KOPT-K1 (cell line): ENCODE data around the gene GPR26.

Source experiments
- H3K27ac ChIP-seq: fragments of 200-600 bp; sonication (generic); 2 replicates; pipeline ENCODE4 v1.5.1; 2016; ENCODE audit warnings: antibody characterized with exemption, mild to moderate bottlenecking, low read depth, low read length; ENCODE audit not compliant: poor library complexity, severe bottlenecking
- H3K36me3 ChIP-seq: fragments of 200-600 bp; sonication (generic); 2 replicates; pipeline ENCODE4 v1.5.1; 2017; ENCODE audit warnings: antibody characterized with exemption, mild to moderate bottlenecking, low read length, moderate library complexity; ENCODE audit not compliant: insufficient read depth
- H3K9me3 ChIP-seq: fragments of 200-600 bp; sonication (generic); 2 replicates; pipeline ENCODE4 v1.5.1; 2017; ENCODE audit warnings: antibody characterized with exemption, low read length, mild to moderate bottlenecking; ENCODE audit not compliant: insufficient read depth, poor library complexity, severe bottlenecking

GPR26 gene

DNA sequence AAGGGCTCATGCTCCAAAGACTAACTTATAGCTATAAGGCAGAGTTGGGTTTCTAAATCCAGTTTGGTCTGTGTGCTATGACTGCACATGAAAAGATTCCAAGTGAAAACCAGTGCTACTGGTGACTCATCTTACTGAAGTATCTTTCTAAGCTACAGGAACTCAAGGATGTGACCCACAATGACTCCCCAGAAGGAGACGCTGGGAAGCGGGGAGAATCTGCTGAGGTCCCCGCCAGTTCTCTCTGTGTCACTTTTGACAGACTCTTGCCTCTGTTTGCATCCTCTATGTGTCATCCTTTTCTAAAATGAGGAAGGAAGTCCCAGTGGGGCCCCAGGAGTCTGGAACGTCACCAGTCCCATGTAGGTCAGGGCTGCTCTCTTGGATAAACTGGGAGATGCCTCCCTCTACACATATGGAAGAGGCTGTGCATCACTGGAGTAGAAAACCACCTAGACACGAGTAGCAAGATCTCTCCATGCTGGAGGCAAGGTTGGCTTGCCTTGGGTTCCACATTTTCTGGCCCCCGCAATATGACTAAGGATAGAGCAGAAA, 28.8 kb upstream of the GPR26 start:
- Histone ChIP-seq H3K36me3 (no peaks in the 10 kb centered on the region), H3K9me3 (no peaks in the 10 kb centered on the region), H3K27ac (no peak overlapping the region)

DNA sequence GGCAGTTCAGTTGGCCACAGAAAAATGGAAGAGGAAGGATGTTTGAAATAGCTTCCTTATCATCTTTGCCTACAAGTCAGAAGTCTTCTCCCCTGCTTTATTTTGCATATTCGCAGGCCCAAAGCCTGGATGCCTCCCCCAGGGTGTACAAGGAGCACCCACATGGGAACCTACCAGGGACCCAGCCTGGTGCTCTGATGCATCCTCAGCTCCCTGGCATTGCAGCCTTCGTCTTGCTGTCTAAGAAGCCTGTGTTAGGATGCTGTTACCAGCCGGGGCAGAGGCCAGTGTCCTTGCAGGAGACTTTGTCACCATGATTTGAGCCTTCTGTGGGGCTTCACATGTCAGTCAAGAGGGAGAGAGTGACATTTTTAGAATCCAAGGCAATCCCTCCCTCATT, 27.0 kb upstream of the GPR26 start:
- Histone ChIP-seq H3K9me3 (no peaks in the 10 kb centered on the region), H3K27ac (no peak overlapping the region), H3K36me3 (no peaks in the 10 kb centered on the region)

DNA sequence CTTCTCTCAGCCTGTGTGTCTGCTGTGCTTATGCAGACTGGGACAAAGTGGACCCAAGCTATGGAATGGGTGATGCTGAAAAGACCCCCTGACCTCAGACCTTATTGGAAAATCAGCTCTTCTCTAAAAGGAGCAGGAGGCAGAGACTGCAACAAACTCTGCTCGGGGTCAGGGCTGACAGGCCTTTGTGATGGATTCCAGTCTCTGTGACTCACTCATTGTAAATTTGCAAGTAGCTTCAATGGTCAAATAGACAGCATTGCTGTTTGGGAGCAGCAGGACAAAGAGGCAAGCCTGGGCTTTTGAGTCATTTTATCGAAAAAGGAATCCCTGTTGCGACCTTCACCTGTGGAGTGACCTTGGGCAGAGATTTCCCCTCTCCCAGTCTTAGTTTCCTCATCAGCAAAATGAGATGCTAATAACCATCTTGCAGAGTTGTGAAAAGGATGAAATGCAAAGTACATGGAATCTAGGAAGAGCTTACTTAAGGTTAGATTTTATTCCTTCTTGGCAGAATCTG, 26.1 kb upstream of the GPR26 start:
- Histone ChIP-seq H3K27ac (no peak overlapping the region), H3K36me3 (no peaks in the 10 kb centered on the region), H3K9me3 (no peaks in the 10 kb centered on the region)

DNA sequence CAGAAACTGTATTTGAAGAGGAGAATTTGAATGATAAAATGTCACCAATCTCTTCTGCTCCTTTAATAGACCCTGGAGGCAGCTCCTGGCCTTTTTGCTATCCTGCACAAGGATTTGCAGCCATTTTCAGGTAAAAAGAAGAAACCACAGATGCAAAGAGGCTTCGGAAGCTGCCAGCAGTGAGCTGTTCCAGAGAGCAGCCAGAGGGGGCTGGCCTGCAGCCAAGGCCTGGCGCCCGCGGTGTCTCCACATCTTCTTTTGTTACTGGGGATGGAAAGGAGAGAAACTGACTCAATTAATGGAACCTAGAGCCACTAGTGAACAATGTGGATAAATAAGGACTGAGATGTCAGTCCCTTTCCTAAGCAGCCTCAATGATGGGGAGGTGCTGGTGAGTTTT, 23.9 kb upstream of the GPR26 start:
- H3K36me3 ChIP-seq, result no peaks in the 10 kb centered on the region
- no peak overlapping the region for H3K27ac ChIP-seq
- no peaks in the 10 kb centered on the region for H3K9me3 ChIP-seq

DNA sequence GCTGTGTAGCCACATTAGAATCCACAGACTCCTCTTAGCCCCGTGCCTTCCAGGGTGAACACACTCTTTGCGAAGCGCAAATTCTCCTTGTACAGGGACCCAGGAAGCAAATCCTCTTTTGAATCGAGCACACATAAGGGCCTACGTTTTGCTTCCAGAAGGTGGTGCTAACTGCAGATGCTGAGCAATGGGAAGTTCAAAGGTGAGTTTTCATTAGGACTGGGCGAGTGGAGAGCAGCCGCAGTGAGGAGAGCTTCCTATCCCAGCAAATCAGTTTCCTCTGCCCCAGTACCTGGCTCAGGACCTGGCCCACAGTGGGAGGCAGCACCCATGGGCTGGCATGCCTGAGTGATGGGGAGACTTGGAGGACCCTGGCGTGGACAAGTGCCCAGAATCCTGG, 23.5 kb upstream of the GPR26 start:
- Histone ChIP-seq H3K36me3 (no peaks in the 10 kb centered on the region), H3K9me3 (no peaks in the 10 kb centered on the region), H3K27ac (no peak overlapping the region)

DNA sequence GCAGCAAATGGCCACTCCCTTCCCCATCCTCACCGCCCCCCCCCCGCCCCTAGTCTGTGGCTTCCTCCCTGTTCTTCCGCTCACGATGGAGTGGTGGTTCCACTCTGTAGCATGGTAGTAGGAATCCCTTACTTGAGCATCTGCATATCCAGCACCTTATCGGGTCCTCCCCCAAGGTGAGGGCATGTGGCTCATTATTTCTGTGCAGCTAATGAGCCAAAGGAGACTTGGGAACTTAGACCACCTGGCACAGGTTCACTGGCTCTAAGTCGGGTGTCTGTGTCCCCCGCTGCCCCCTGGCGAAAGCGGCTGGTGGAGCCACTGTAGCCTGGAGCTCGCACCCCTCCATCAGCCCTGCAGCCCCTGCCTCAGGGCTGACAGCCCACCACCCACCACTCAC, 22.8 kb upstream of the GPR26 start:
- H3K36me3 ChIP-seq, result no peaks in the 10 kb centered on the region
- no peak overlapping the region for H3K27ac ChIP-seq
- no peaks in the 10 kb centered on the region for H3K9me3 ChIP-seq

DNA sequence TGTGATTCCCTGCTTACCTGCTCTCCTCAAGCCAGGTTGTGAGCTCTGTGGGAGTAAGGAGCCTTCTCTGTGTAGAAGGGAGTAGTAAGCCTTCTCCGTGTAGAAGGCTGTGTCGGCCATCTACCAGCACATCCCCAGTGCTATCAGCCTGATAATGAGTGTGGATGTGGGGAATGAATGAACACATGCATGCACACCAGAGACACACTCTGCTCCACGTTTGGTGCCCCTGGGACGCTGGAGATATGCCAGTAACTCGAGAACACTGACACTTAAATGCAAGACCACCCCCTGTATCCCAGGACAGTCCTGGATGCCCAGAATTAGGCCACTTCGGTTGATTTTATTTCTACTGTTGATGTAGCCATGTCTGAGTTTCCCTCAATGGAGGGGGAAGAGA, 21.1 kb upstream of the GPR26 start:
- Histone ChIP-seq H3K36me3 (no peaks in the 10 kb centered on the region), H3K9me3 (no peaks in the 10 kb centered on the region), H3K27ac (no peak overlapping the region)

DNA sequence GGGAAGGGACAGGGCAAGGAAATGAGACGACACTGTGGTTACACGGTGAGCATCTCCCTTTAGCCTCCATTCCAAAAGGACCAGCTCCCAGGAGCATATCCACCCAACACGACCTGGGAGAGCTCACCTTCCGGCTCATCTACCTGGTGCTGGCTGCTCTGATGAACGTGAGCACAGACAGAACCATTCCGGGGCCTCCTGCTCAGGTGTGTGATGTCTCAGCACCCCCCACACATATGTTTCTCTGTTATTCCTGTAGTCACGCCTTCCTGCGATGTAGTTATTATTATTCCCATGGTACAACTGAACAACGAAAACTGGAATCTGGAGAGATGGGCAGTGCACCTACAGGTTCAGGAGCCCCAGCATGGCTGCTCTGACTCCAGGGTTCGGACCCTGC, 20.5 kb upstream of the GPR26 start:
- Histone ChIP-seq H3K27ac (no peak overlapping the region), H3K36me3 (no peaks in the 10 kb centered on the region), H3K9me3 (no peaks in the 10 kb centered on the region)

DNA sequence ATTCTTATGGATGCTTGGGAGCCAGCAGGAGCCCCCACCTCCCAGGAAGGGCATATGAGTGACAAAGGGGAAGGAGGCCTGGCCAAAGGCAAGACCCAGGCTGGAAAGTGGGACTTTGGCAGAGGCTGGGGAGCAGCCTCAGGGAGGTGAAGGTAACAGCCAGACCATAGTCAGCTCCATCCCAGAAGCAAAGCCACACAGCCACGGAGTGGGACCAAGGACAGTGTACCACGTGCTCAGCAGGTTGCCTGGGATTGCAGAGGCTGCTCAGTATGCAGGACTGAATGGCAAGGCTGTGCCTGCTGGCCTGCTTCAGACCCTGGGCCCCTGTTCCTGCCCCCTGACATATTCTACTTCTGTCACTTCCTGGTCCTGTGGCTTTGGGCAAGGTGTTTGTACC, 17.6 kb upstream of the GPR26 start:
- no peak overlapping the region for H3K27ac ChIP-seq
- no peaks in the 10 kb centered on the region for H3K36me3 ChIP-seq
- H3K9me3 ChIP-seq, result no peaks in the 10 kb centered on the region

DNA sequence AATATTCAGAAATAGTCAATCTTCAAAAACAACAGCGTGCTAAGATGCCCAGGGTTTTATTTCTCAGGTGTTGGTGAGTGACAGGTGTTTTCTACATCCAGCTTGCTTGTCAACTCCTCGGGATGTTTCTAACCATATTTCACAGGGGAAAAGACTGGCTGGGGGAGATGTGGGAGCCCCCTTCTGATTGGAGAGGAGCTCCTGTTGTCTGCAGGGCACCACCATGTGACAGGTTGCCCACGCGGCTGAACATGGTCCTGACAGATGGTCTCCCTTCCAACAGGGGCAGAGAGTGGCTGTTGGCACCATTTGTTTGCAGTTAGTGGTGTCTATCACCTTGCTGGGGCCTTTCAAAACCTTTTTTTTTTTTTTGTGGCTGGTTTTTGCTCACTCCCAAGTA, 16.5 kb upstream of the GPR26 start:
- no peaks in the 10 kb centered on the region for H3K9me3 ChIP-seq
- no peaks in the 10 kb centered on the region for H3K36me3 ChIP-seq

DNA sequence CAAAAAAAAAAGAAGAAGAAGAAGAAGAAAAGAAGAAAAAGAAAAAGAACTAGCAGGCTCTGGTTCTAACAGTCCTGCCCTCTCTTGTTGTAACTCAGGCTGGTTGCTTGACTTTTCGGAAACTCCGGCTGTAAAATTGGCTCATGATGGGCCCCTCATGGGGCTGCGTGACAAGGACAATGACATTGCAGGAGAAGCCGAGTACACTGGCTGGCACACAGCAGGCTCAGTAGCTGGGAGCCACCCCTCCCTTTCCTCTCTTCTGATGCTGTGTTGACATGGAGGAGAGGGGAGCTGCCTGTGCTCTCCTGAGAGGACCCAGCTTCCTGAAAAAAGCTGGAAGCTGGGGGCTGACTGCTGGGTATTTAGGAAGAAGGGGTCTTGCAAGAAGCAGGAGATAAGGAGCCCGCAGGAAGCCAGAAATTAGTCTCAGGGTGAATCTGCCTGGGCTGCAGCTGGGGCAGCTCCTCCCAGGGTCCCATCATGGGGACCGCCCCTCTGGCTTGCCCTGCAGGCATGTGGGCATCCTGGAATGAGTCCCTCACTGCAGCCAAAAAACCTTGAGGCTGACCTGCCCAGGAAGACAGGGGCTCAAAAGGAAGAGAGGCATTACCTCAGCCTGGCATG, 14.6 kb upstream of the GPR26 start:
- H3K9me3 ChIP-seq, result no peaks in the 10 kb centered on the region
- H3K27ac ChIP-seq, result no peak overlapping the region
- H3K36me3 ChIP-seq, result no peaks in the 10 kb centered on the region

More for the DNA sequence above, 16.5 kb upstream of the GPR26 start:
- no peak overlapping the region for H3K27ac ChIP-seq

DNA sequence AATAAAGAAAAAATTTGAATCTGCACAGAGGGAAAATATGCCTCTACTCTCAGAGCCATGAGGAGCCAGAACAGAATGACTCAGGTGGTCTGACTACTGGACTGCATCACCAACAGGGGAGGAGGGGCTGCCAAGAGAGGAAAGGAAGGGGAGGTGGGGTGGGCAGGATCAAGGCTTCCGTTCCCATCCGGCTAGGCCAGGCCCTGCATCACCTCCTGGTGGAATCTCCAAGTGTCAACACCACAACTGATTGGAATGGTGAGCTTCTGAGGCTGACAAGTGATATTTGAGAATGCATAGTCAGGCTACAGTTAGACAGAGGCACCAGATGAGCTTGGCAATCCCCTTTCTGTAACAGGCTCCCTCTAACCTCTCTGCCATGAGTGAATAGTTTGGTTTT, 10.4 kb upstream of the GPR26 start:
- H3K27ac ChIP-seq, result no peak overlapping the region
- no peaks in the 10 kb centered on the region for H3K9me3 ChIP-seq
- H3K36me3 ChIP-seq, result no peaks in the 10 kb centered on the region

DNA sequence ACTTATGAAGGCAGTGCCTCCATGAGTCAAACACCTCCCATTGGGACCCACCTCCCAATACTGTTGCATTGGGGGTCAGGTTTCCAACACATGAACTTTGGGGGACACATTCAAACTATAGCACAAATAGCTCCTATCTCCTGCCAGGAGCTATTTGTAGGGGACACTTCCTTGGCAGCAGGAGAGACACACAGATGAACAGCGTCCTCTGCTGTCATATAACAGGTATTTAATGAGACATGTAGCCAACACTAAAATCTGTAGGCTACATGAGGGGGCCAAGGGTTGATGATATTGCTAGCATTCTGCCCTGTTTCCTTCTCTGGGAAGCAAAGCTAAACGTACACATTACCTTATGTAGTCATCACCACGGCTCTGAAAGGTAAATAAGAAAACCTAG, 2.6 kb upstream of the GPR26 start:
- Histone ChIP-seq H3K9me3 (no peaks in the 10 kb centered on the region), H3K27ac (no peak overlapping the region), H3K36me3 (no peaks in the 10 kb centered on the region)

DNA sequence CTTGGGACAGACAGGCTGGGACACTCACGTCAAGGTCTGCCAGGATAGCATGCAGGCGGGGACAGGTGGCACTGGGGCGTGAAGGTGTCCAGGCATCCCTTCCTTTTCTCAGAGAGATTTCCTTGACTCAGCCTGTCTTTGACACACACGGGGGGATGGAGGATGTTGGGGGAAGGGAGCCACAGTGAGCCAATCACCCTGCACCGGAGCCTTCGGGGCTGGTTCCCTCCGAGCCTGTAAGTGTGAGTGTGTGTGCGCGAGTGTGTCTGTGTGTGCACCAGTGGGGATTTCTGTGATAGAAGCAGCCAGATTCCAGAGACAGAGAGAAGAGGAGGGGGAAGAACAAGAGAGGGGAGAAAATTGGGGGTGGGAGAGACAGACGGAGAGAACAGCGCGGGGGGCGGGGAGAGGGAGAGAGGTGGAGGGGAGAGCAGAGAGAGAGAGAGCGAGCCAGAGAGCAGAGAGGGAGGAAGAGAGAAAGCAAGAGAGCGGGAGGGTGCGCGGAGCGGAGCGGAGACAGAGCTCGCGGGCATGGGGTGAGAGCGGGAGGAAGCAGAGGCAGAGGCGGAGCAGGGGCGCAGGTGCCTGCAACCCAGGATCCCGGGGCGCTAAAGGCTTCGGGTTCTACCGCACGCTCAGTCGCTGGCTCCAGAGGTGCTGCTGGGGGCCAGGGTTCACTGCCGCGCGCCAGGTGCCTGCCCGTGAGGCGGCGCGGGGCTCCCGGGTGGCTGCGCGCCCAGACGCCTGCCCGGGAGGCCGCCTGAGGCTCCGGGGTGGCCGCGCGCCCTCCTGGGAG, 466 bp upstream of the GPR26 start:
- H3K9me3 ChIP-seq, result no peaks in the 10 kb centered on the region
- no peaks in the 10 kb centered on the region for H3K36me3 ChIP-seq

DNA sequence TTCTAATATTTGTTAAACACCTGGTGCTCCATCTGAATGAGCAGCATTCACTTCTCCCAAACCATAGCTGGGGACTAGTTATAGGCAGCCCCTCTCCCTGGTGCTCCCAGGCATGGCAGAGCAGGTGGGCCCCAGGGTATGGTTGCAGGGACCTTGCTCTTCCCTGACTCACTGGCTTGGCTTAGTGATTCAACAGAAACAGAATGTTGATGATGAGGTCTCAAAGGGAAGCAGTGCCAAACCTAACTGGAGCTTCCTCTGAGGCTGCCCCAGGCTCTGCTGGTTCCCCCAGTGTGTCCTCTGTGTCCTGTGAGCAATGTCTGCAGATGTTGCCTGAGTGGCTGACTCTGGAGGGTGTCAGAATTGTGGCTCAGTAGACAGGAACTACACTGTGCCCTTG, 3.7 kb downstream of the GPR26 start:
- Histone ChIP-seq H3K27ac (no peak overlapping the region), H3K36me3 (no peaks in the 10 kb centered on the region), H3K9me3 (no peaks in the 10 kb centered on the region)

More for the DNA sequence above, 466 bp upstream of the GPR26 start:
- no peak overlapping the region for H3K27ac ChIP-seq

DNA sequence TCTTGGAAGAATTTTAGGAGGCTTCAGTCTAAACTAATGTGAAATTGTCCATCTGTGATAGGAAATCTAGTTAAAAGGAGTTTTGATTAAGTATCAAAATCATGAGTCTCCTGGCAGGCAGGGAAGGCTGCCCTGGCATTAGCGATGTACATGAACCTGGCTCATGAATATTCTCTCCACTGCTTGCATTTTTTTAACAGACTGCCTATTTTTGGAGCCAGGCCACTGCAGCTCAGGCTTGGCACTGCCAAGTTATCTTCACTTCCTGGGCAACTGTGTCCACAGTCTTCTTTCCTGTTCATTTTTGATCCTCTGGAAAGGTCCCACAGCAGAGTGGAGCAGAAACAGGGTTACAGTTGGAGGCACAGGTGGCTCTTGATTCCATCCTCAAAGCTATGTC, 7.0 kb downstream of the GPR26 start:
- Histone ChIP-seq H3K27ac (no peak overlapping the region), H3K9me3 (no peaks in the 10 kb centered on the region), H3K36me3 (no peaks in the 10 kb centered on the region)
